Measurements from ENCODE around the gene CYB561. TPM values are rescaled to one million over a fixed set of nuclear protein-coding genes. Genes with fewer than 3 reads are reported as not detected.

CYB561 gene
- total and polyA plus RNA-seq, 2 donors (not counting 3 experiments of a cell fraction or from before 2014, with no cell fraction given) = 34.9 to 71.1 TPM

DNA sequence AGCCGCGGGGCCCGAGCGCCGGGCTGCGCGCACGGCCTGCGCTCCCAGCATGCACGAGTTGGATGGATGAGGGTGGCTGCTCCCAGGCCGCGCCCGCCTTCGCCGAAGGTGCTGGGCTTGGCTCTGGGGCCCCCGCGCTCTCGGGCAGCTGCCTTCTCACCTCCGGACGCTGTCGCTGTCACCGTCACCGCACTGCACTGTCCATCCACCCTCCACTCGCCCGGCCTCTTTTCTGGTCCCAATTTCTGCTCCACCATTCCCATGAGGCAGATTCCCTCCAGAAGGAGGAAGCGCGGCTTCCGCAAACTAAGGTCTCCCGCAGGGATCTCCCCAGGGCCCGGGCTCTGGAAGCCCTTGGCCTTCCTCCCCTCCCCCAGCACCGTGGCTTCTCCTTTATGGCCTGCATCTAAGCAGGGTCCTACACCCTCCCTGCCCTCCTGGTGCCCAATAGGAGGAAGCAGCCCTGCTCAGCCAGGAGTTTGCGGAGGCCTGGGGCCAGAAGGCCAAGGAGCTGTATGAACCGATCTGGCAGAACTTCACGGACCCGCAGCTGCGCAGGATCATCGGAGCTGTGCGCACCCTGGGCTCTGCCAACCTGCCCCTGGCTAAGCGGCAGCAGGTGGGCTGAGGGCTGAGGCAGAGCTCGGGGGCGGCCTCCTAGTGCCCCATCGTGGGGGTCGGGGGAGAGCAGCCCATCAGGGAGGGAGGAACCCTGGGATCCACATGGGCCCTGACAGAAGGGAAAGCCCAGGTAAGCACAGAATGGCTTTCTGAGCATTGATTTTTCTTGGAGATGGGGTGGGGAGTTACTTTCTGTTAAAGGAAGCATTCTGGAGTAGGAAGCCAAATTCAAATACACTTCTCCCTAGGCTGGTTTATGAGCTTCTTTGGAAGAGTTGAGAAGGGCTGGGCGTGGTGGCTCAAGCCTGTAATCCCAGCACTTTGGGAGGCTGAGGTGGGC is 31.7 kb upstream of the CYB561 start:
- BruUV-seq (replicated peaks) = TSS peak; percentile 46

More for the DNA sequence above, 31.7 kb upstream of the CYB561 start:
- POLR2A ChIA-PET = interaction anchor here (0.5 to 2.2 kb wide), 5 partner anchors 31 to 139 kb away, joined by 3 to 13 read pairs (median 4); partner anchors contain the start of gene CYB561
- no peaks in the 10 kb centered on the region for H3K9me3 ChIP-seq (replicated peaks; ENCODE audit: control insufficient read depth, insufficient read depth, low read length)
- no peaks in the 10 kb centered on the region for H3K79me2 ChIP-seq (ENCODE audit: control insufficient read depth, insufficient read depth, low read length)
- H3K4me3 ChIP-seq (replicated peaks in 1 of 3; ENCODE audit: insufficient read depth in 1 of 3, low read depth in 1 of 3, low read length in 3 of 3) = peak overlapping the region in 2 of 3 experiments; percentile 54 to 62
- H4K20me1 ChIP-seq (replicated peaks; ENCODE audit: control insufficient read depth, extremely low read depth, insufficient read depth, low read length) = no peaks in the 10 kb centered on the region
- H3K4me1 ChIP-seq (ENCODE audit: control insufficient read depth, extremely low read depth, insufficient read depth, low read length) = peaks cover 31% of the 10 kb centered on the region
- TF ChIP-seq EZH2 (IDR thresholded peaks at IDR 0.05; ENCODE audit: borderline replicate concordance, low read depth, low read length, severe bottlenecking) (no peak), FOS (IDR thresholded peaks at IDR 0.05; ENCODE audit: borderline replicate concordance, insufficient read depth, low read length) (no peak), MYC (IDR thresholded peaks at IDR 0.05; ENCODE audit: low read depth, low read length) (no peak), POLR2AphosphoS5 (IDR thresholded peaks at IDR 0.05; ENCODE audit: insufficient read depth, low read depth, low read length) (no peak), POLR2A (IDR thresholded peaks at IDR 0.05; ENCODE audit: low read depth, low read length) (no peak), JUN (IDR thresholded peaks at IDR 0.05; ENCODE audit: borderline replicate concordance, insufficient read depth, insufficient read length, low read depth) (no peak), GATA2 (IDR thresholded peaks at IDR 0.05; ENCODE audit: insufficient read depth, insufficient read length, low read depth, low read length) (no peak)
- TF ChIP-seq, protein P1, sequence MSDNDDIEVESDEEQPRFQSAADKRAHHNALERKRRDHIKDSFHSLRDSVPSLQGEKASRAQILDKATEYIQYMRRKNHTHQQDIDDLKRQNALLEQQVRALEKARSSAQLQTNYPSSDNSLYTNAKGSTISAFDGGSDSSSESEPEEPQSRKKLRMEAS (IDR thresholded peaks at IDR 0.05; ENCODE audit: insufficient read depth, insufficient read length) = no peak
- TF ChIP-seq, protein P2, sequence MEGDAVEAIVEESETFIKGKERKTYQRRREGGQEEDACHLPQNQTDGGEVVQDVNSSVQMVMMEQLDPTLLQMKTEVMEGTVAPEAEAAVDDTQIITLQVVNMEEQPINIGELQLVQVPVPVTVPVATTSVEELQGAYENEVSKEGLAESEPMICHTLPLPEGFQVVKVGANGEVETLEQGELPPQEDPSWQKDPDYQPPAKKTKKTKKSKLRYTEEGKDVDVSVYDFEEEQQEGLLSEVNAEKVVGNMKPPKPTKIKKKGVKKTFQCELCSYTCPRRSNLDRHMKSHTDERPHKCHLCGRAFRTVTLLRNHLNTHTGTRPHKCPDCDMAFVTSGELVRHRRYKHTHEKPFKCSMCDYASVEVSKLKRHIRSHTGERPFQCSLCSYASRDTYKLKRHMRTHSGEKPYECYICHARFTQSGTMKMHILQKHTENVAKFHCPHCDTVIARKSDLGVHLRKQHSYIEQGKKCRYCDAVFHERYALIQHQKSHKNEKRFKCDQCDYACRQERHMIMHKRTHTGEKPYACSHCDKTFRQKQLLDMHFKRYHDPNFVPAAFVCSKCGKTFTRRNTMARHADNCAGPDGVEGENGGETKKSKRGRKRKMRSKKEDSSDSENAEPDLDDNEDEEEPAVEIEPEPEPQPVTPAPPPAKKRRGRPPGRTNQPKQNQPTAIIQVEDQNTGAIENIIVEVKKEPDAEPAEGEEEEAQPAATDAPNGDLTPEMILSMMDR (IDR thresholded peaks at IDR 0.05; ENCODE audit: extremely low read depth in 1 of 2, insufficient read depth in 1 of 2, low read depth in 1 of 2, low read length in 2 of 2) = no peak
- peak overlapping the region; percentile 14 for H3K27ac ChIP-seq (ENCODE audit: insufficient read depth, low read depth, low read length)
- peak overlapping the region; percentile 56 for H3K9ac ChIP-seq (replicated peaks; ENCODE audit: extremely low read depth, insufficient read depth, low read length)
- FAIRE-seq (no peak), DNase-seq (ENCODE audit: low read depth, low spot score) (peak; percentile 23)
- no peaks in the 10 kb centered on the region for H3K27me3 ChIP-seq (ENCODE audit: control insufficient read depth in 2 of 2, insufficient read depth in 2 of 2, low read length in 2 of 2)
- dilution Hi-C loops (cut with MboI; ENCODE audit: extremely low pct_ligation_motif_present, low sequenced_read_pairs) (no loop called here), intact Hi-C loops (cut with micrococcal nuclease) (no loop called here)
- H3K9me1 ChIP-seq (replicated peaks; ENCODE audit: control insufficient read depth, extremely low read depth, insufficient read depth, low read length) = no peaks in the 10 kb centered on the region
- peak overlapping the region; percentile 62 for H3K4me2 ChIP-seq (ENCODE audit: insufficient read depth, low read length)
- CTCF ChIA-PET = interaction anchor here (0.6 to 11.1 kb wide), 21 partner anchors 8 to 925 kb away, joined by 3 to 540 read pairs (median 10); partner anchors contain the start of gene CYB561
- H2AFZ ChIP-seq (ENCODE audit: low read depth, low read length) = peak overlapping the region; percentile 41
- peaks cover 0 to 28% of the 10 kb centered on the region in 2 experiments for H3K36me3 ChIP-seq (ENCODE audit: control insufficient read depth in 2 of 2, extremely low read depth in 1 of 2, insufficient read depth in 2 of 2, low read length in 2 of 2)

Data from endothelial cell of umbilical vein (primary cell).